ENCODE measurements around the gene CLEC10A. TPM values are rescaled to one million over a fixed set of nuclear protein-coding genes. Genes with fewer than 3 reads are reported as not detected.

CLEC10A gene
- total RNA-seq, 1 donor from 2014 or later: 7.7 TPM

DNA sequence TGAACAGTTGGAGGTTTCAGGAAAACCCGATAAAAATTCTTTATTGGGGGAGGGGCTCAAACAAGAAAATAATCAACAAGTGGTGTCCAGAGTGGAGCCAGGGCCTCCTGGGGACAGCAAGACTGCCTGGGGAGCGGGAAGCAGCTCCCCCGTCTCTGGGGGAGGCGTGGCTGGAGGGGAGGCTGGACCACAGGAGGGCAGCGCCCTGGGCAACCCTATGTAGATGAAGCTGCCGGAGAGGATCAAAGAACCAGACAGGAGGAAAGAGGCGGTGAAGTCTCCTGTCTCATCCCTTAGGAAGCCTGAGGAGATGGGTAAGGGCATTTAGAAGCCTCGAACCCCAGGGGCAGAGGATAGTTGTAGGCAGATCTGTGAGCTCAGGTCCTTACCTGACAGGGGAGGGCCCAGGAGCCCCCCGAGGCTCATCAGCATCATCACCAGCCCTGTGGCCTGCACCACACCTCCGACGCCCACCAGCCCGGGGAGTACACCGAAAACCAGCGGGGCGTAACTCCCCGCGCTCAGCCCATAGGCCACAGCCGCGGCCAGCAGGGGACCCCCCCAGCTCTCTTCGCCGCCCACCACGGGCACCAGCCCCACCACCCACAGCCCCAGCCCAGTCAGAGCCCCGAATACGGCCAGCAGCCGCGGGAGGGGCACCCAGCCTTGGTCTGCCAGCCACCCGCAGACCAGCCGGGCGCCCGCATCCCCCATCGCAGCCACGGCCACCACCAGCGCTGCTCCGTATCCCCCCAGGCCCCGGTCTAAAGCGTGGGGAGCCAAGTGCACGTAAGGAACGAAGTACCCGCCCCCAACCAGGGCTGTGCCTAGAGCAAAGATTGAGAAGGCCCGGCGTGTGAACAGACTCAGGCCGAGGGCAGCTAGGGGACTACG, 38.2 kb downstream of the CLEC10A start:
- Histone ChIP-seq H3K36me3 (no peaks in the 10 kb centered on the region), H3K4me3 (peak overlapping the region; percentile 58), H3K27me3 (ENCODE audit: low read depth) (peaks cover 28% of the 10 kb centered on the region), H3K9me3 (no peaks in the 10 kb centered on the region), H3K4me1 (peaks cover 31% of the 10 kb centered on the region), H3K27ac (no peak overlapping the region)
- peak in 1 of 2 donors; percentile 1 for ATAC-seq
- intact Hi-C loops (cut with DNase I): no loop called here
- no peak for DNase-seq
- TF ChIP-seq, protein P1, sequence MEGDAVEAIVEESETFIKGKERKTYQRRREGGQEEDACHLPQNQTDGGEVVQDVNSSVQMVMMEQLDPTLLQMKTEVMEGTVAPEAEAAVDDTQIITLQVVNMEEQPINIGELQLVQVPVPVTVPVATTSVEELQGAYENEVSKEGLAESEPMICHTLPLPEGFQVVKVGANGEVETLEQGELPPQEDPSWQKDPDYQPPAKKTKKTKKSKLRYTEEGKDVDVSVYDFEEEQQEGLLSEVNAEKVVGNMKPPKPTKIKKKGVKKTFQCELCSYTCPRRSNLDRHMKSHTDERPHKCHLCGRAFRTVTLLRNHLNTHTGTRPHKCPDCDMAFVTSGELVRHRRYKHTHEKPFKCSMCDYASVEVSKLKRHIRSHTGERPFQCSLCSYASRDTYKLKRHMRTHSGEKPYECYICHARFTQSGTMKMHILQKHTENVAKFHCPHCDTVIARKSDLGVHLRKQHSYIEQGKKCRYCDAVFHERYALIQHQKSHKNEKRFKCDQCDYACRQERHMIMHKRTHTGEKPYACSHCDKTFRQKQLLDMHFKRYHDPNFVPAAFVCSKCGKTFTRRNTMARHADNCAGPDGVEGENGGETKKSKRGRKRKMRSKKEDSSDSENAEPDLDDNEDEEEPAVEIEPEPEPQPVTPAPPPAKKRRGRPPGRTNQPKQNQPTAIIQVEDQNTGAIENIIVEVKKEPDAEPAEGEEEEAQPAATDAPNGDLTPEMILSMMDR (IDR thresholded peaks at IDR 0.05): no peak

DNA sequence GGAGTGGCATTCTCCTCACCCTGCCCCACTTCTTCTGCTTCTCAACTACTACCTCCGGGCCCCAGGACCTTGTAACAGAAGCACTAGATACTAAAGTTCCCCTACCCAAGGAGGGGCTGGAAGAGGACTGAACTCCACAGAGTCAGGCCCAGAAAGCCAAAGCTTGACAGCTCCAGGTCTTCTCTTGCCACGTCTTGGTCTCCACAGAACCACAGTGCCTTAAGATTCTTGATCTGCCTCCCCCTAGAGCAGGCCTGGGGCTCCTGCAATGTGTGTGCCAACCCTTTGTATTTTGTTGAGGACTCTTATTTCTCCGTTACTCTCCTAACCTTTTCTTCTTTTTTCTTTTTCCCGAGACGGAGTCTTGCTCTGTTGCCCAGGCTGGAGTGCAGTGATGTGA, 40.2 kb downstream of the CLEC10A start:
- Histone ChIP-seq H3K4me3 (no peak overlapping the region), H3K9me3 (no peaks in the 10 kb centered on the region), H3K4me1 (peaks cover 37% of the 10 kb centered on the region), H3K27ac (no peak overlapping the region), H3K27me3 (ENCODE audit: low read depth) (peaks cover 28% of the 10 kb centered on the region), H3K36me3 (no peaks in the 10 kb centered on the region)
- TF ChIP-seq, protein P1 (IDR thresholded peaks at IDR 0.05): no peak
- DNase-seq: no peak
- no peak for ATAC-seq
- intact Hi-C loops (cut with DNase I): no loop called here

DNA sequence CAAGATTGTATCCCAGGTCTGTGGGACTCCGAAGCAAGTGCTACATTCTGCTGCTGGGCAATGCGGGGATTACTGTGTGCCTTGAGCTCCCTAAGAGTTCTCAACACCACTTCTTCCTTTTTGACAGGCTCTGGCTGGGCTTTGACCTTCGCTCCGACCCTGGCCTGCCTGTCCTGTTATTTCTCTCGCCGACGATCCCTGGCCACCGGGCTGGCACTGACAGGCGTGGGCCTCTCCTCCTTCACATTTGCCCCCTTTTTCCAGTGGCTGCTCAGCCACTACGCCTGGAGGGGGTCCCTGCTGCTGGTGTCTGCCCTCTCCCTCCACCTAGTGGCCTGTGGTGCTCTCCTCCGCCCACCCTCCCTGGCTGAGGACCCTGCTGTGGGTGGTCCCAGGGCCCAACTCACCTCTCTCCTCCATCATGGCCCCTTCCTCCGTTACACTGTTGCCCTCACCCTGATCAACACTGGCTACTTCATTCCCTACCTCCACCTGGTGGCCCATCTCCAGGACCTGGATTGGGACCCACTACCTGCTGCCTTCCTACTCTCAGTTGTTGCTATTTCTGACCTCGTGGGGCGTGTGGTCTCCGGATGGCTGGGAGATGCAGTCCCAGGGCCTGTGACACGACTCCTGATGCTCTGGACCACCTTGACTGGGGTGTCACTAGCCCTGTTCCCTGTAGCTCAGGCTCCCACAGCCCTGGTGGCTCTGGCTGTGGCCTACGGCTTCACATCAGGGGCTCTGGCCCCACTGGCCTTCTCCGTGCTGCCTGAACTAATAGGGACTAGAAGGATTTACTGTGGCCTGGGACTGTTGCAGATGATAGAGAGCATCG, 41.8 kb downstream of the CLEC10A start:
- intact Hi-C loops (cut with DNase I): no loop called here
- H3K4me1 ChIP-seq: peaks cover 38% of the 10 kb centered on the region
- DNase-seq: no peak
- ATAC-seq: no peak
- H3K9me3 ChIP-seq: no peaks in the 10 kb centered on the region
- H3K36me3 ChIP-seq: no peaks in the 10 kb centered on the region
- no peak overlapping the region for H3K4me3 ChIP-seq
- H3K27me3 ChIP-seq (ENCODE audit: low read depth): peaks cover 17% of the 10 kb centered on the region
- TF ChIP-seq, protein P1 (IDR thresholded peaks at IDR 0.05): no peak
- no peak overlapping the region for H3K27ac ChIP-seq

DNA sequence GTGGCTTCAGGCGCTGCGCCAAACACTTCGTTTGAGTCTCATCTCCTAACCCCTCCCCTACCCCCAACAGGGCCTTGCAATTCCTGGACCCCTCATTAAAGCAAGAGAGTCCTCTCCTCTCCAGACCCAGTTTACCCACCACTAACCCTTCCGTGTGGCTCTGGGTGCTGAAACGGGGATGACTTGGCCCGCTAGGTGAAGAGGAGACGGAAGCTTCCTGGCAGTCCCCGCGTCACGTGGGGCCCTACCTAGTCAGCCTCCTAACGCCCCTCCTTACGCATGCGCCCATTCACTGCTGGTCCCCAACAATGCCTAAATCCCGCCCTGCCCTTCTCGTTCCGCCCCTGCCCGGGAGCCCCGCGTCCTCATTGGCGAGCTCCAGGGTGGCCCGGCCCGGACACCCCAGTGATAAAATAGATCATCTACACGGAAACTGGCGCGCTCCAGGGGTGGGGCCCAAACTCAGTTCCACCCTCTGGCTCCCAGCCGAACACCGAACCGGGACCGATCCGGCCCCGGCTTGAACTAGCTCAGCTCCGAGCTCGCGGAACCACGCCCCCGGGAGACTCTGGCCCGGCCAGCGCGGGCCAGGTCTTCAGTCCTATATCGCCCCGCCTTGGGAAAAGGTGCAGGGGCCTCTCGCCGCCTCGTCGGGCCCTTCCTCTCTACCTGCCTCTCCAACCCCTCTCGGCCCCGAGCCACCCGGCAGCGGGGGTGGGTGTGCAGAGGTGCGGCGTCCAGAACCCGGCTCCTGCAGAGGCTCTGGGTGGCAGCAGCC, 44.3 kb downstream of the CLEC10A start, which contains the start of gene SLC16A13:
Gene SLC16A13 (plus strand): TSS at position 425 of the 778 bp plus-strand sequence. CDS start 368 bp downstream, outside the sequence.
- intact Hi-C loops (cut with DNase I): no loop called here
- Histone ChIP-seq H3K36me3 (no peaks in the 10 kb centered on the region), H3K9me3 (no peaks in the 10 kb centered on the region), H3K4me3 (peak within 1 kb of the TSS; percentile 76), H3K27ac (peak within 1 kb of the TSS; percentile 88), H3K27me3 (ENCODE audit: low read depth) (no peaks in the 10 kb centered on the region), H3K4me1 (peaks cover 28% of the 10 kb centered on the region)
- peak; percentile 98 for ATAC-seq
- DNase-seq: peak; percentile 99
- TF ChIP-seq, protein P1 (IDR thresholded peaks at IDR 0.05): no peak
